Activated naive CD8-positive, alpha-beta T cell (primary cell): ENCODE results near the gene NPIPB2.
"Not testable (repeated sequence)": the region's sequence is repeated elsewhere in the genome, so short reads cannot be mapped to it uniquely, and the experiment has no call there.

Experiments used
- H3K27ac Mint-ChIP-seq: one replicate; pipeline ENCODE4 v1.8.0; 2021; ENCODE audit warnings: mixed read lengths
- H3K27me3 Mint-ChIP-seq: one replicate; pipeline ENCODE4 v1.8.0; 2021; ENCODE audit warnings: mixed read lengths
- H3K36me3 Mint-ChIP-seq: one replicate; pipeline ENCODE4 v1.8.0; 2021; ENCODE audit warnings: mixed read lengths
- H3K4me1 Mint-ChIP-seq: one replicate; pipeline ENCODE4 v1.8.0; 2021; ENCODE audit warnings: low read depth, mixed read lengths
- H3K4me3 Mint-ChIP-seq: one replicate; pipeline ENCODE4 v1.8.0; 2021; ENCODE audit warnings: mild to moderate bottlenecking, mixed read lengths
- H3K9me3 Mint-ChIP-seq: one replicate; pipeline ENCODE4 v1.8.0; 2021; ENCODE audit warnings: low read depth, mixed read lengths

NPIPB2 gene

DNA sequence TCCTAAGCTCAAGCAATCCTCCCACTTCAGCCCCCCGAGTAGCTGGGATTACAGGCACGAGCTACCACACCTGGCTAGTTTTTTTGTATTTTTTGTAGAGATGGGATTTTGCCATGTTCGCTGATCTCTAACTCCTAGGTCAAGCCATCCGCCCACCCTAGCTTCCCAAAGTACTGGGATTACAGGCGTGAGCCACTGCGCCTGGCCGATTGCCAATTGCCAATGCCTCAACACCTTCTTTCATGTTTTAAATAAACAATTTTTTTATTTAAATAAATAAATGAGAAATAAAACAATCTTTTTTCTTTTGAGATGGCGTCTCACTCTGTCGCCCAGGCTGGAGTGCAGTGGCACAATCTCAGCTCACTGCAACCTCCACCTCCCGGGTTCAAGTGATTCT lies 17.8 kb downstream of the NPIPB2 start:
- not testable (repeated sequence) for H3K27ac Mint-ChIP-seq, H3K36me3 Mint-ChIP-seq

DNA sequence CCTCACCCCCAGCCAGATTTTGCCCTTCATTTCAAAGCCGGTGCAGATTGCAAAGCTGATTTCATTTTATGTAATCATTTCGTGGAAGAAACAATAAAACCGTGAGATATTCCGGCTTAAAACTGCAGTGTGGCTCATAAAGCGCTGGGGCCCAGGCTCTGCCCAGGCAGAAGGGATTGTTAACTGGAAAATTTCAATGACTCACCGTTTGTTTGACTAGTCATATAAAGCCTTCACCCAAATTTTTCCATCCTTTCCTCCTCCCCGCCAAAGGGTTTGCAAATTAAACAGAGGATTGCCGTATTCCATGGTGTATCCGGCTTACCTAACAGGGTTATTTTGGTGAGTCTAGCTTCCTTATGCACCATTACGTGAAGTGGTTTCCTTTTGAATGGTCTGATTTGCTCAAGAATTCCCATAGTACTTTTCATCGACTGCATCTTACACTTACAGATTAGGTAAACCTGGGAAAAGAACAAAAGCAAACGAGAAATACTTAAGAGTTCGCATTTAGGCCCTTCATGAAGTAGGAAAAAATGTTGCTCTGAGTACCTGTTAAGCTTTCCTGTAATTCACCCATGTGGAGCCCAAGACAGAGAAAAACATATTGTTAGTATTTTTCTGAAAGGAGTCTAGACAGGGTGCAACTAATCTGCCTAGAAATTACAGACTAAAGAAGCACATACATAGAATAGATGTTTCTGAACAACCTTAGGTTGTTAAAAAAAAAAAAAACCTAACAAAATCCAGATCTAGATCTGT lies 25.1 kb downstream of the NPIPB2 start:
- peaks cover 5% of the 10 kb centered on the region for H3K36me3 Mint-ChIP-seq
- peaks cover 3% of the 10 kb centered on the region for H3K27me3 Mint-ChIP-seq
- peak overlapping the region; percentile 84 for H3K27ac Mint-ChIP-seq
- no peaks in the 10 kb centered on the region for H3K9me3 Mint-ChIP-seq
- H3K4me3 Mint-ChIP-seq, result peak overlapping the region; percentile 87
- peaks cover 29% of the 10 kb centered on the region for H3K4me1 Mint-ChIP-seq

More for the DNA sequence above, 17.8 kb downstream of the NPIPB2 start:
- not testable (repeated sequence) for H3K9me3 Mint-ChIP-seq, H3K27me3 Mint-ChIP-seq, H3K4me1 Mint-ChIP-seq, H3K4me3 Mint-ChIP-seq

DNA sequence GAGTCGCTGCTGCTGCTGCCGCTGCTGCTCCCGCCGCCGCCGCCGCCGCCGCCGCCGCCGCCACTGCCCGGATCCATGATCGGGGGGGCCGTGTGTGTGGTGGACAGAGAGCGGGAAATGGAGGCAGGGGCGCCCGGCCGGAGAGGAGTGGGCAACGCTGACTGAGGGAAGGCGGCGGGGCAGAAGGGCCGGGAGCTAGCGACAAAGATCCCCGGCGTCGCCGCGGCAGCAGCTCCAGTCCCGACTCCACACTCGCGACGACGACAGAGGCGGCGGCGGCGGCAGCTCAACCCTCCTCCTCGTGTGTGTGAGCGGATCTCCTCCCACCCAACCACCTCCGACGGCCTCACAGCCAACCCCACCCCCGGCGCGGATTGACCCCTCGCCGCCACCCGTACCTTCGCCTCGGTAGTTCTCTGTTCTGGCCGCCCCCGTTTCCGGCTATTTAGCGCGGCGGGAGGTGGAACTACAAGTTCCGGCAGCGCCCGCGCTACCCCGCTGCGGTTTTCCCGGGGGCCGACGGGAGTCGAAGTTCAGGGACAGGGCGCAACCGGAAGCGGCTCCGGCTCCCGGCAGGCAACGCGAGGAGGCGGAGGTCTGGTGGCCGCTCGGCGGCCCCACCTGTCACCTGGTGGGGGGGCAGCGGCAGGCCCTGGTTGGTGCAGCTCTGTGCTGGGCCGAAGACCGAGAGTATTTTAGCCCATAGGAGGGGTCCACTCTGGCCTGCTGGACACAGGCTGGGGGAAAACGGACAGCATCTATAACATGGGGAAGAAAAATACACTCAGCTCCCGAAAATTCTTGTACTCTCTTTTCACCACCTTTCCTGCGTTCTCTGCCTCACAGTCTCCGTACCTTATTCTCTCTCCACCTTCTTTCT lies 26.0 kb downstream of the NPIPB2 start, which contains the start of gene GSPT1:
GSPT1 (minus strand) TSS at position 313 of the 880 bp plus-strand sequence; CDS start at position 77, 236 bp downstream.
- H3K27me3 Mint-ChIP-seq, result peaks cover 3% of the 10 kb centered on the region

DNA sequence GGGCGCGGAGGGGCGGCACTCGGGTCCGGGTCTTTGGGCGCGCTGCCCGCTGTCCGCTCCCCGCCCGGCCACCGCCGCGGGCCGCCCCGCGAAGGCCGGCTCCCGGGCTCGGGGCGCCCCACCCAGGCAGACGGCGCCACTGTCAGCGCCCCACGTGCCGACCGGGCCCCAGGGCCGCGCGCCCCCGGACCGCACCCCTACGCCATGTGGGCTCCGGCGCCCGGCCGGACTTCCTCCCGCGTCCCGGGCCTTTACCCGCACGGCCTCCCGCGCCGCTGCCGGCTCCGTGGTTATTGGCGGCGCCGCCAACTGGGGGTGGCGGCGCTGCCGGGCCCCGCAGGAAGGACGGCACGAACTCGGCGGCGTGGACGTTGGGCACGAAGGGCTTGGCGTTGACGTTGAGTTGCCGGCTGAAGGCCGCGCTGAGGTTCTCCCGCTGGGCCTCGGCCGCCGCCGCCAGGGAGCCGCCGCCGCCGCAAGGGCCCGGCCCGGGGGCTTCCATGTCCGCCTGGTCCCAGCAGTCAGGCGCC lies 26.7 kb downstream of the NPIPB2 start:
- Mint-ChIP-seq H3K9me3 (no peaks in the 10 kb centered on the region), H3K4me3 (peak overlapping the region; percentile 95), H3K4me1 (peaks cover 40% of the 10 kb centered on the region), H3K27ac (peak overlapping the region; percentile 96), H3K27me3 (peaks cover 3% of the 10 kb centered on the region), H3K36me3 (peaks cover 5% of the 10 kb centered on the region)

More for the DNA sequence above, 26.0 kb downstream of the NPIPB2 start, which contains the start of gene GSPT1:
- Mint-ChIP-seq H3K4me1 (peaks cover 33% of the 10 kb centered on the region), H3K27ac (peak within 1 kb of the TSS; percentile 96), H3K9me3 (no peaks in the 10 kb centered on the region), H3K36me3 (peaks cover 5% of the 10 kb centered on the region), H3K4me3 (peak within 1 kb of the TSS; percentile 95)

DNA sequence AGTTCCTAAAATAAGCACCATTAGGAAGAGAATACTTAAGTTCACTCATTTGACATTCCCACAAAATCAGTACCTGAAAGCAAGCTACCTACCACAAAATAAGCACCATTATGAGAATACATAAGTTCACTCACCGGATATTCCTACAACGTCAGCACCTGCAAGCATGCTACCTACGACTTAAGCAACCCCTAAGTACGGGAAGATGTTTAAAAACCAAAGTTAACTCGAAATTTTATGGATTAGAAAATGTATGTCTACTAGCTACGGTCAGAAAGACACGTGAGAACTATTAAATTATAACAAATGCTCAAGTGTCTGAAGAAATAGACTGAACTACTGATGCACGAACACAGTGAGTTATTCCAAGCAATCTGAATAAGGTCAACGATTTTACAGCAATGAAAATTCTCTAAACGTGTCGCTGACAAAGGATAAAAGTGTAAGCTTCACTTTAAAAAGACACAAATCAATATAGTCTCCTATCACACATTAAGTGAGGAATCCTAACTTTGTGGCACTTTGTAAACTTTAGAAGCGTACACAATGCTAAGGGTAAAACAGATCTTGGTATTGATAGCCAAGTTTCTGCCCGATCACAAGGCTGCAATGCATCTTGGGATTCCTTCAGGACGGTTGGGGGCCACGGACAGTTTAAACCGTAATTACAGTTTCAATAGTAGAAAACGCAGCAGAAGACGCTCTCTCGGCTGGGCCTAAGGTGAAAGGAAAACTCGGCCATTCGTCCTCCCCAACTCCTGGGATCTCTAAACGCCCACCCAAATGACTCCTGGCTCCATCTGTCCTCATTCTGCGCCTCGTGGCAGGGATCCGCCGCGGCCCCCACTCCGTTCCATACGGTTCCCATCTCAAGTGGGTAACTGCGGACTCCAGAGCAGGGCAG lies 27.4 kb downstream of the NPIPB2 start:
- Mint-ChIP-seq H3K9me3 (no peaks in the 10 kb centered on the region), H3K4me1 (peaks cover 45% of the 10 kb centered on the region), H3K27me3 (no peaks in the 10 kb centered on the region), H3K36me3 (peaks cover 5% of the 10 kb centered on the region), H3K4me3 (peak overlapping the region; percentile 95), H3K27ac (peak overlapping the region; percentile 96)

DNA sequence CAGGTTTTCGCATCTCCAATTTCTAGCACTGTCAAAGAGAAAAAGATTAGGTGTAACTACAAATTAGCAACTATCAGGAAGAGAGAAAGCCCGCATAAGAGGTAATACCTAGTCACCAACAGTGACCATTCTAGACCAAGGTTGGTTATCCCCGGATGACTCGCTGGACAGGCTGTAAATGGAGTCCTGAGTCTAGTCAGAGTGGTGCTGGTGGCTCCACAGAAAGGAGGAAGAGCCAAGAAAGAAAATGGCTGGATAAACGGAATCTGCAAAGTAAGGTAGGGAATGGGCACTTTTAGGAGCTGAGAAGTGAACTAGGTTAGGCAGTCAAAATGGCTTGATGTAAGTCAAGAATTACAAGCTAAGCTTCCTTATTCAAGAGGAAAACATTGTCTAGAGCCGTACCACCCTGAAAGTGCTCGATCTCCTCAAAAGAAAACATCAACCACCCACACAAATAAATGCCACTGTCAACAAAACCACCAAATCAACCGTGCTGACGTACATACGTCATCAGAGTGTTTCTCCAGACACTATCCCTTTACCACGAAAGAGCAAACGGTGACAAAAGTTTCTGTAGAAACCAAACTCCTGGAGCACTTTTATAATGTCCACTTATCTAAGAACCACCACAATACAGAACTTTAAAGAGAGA lies 28.3 kb downstream of the NPIPB2 start:
- H3K36me3 Mint-ChIP-seq, result peaks cover 5% of the 10 kb centered on the region
- H3K4me1 Mint-ChIP-seq, result peaks cover 52% of the 10 kb centered on the region
- H3K27me3 Mint-ChIP-seq, result no peaks in the 10 kb centered on the region
- H3K27ac Mint-ChIP-seq, result peak overlapping the region; percentile 96
- H3K9me3 Mint-ChIP-seq, result no peaks in the 10 kb centered on the region
- H3K4me3 Mint-ChIP-seq, result peak overlapping the region; percentile 95

DNA sequence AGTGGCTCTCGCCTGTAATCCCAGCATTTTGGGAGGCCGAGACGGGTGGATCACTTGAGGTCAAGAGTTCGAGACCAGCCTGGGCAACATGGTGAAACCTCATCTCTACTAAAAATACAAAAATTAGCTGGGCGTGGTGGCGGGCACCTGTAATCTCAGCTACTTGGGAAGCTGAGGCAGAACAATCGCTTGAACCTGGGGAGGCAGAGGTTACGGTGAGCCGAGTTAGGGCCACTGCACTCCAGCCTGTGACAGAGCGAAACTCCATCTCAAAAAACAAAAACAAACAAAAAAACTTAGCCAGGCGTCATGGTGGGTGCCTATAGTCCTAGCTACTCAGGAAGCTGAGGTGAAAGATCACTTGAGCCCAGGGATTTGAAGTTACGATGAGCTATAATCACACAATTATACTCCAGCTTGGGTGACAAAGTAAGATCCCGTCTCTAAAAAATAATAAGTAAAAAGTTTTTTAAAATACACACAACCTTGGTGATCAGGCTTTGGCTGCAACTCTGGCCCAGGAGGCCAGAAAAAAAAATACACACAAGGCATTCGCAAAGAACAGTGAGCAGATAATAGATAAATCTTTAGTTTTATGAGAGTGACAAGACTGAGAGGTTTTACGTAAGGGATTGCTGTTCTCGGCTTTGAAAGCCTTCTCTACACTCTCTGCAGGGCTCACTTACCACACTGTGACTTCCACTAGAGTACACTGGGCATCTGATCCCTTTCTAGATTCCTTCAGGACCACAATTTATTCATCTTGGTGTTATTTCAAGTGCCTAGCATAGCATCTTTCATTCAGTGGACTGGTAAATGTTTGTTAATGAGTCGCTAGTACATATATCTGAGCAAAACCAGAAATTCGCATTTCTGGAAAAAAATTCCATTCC lies 31.9 kb downstream of the NPIPB2 start:
- H3K27ac Mint-ChIP-seq, result peak overlapping the region; percentile 58
- H3K4me1 Mint-ChIP-seq, result peaks cover 70% of the 10 kb centered on the region
- H3K4me3 Mint-ChIP-seq, result peak overlapping the region; percentile 67
- no peaks in the 10 kb centered on the region for H3K27me3 Mint-ChIP-seq
- H3K9me3 Mint-ChIP-seq, result no peaks in the 10 kb centered on the region
- H3K36me3 Mint-ChIP-seq, result peaks cover 5% of the 10 kb centered on the region

DNA sequence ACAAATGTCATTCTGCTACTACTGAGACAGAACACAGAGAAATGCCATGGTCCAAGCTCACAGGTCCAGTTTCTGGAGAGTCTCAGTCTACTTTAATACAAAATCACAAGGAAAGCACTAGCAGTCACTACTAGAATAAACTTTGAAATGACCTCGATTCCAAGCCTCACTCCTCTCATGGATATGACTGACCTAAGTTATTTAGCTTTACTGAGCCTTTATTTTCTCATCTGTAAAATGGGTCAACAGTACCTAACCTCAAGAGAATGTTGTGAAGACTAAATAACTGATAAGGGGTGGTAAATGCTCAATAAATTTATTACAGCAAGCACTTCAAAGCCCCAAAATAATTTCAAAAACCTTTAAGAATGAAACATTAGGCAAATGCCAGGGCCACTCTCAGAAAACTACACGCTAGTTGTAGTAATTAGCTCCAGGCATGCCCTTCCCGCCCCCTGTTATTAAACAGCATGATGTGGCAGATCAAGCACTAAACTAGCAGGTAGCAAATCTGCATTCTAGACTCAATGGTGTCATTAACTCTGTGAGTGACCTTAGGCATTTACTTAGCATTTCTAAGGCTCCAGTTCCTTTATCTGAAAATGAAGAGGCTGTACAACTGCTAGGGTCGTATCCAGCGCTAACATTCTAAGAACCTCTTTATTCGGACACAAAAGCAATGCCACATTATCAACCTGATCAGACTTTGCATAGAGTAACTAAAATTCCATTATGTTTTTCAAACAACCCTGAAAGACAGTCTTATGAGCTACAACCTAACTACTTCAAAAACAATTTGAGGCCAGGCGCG lies 34.5 kb downstream of the NPIPB2 start:
- Mint-ChIP-seq H3K36me3 (no peaks in the 10 kb centered on the region), H3K4me1 (peaks cover 64% of the 10 kb centered on the region)

DNA sequence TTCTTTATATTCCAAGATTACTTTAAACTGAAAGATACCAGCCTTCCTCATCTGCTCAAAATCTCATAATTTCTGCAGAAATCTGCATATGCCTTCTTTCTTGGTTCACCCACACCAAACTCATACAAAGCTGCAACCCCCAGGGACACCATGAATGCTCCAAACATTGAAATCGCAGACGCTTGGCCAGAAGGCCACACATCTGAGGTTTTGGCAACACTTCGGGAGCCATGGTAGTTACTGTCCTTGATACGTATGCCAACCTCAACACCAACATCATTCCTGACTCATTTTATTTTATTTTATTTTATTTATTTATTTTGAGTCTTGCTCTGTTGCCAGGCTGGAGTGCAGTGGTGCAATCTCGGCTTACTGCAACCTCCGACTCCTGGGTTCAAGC lies 37.9 kb downstream of the NPIPB2 start:
- peaks cover 64% of the 10 kb centered on the region for H3K4me1 Mint-ChIP-seq
- no peaks in the 10 kb centered on the region for H3K27me3 Mint-ChIP-seq
- H3K9me3 Mint-ChIP-seq, result no peaks in the 10 kb centered on the region
- peak overlapping the region; percentile 21 for H3K4me3 Mint-ChIP-seq
- no peaks in the 10 kb centered on the region for H3K36me3 Mint-ChIP-seq
- peak overlapping the region; percentile 50 for H3K27ac Mint-ChIP-seq

More for the DNA sequence above, 34.5 kb downstream of the NPIPB2 start:
- Mint-ChIP-seq H3K9me3 (no peaks in the 10 kb centered on the region), H3K4me3 (no peak overlapping the region), H3K27ac (no peak overlapping the region), H3K27me3 (no peaks in the 10 kb centered on the region)

DNA sequence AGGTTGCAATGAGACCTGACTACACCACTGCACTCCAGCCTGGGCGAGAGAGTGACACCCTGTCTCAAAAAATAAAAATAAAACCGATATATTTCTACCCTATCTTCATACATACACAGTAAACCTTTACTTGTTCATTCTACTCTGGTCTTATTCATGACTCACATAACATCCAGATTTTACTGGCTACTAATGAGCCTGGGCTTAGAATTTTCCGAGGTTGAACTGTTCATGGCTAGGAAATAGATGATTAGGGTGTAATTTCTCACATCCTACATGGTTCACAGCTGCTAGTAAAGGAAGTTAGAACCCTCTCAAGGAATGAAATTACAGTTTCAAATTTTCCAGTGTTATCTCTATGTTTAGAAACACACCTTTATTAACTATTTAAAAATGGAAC lies 40.8 kb downstream of the NPIPB2 start:
- Mint-ChIP-seq H3K4me1 (peaks cover 64% of the 10 kb centered on the region), H3K36me3 (no peaks in the 10 kb centered on the region), H3K27ac (peak overlapping the region; percentile 42), H3K4me3 (no peak overlapping the region), H3K27me3 (no peaks in the 10 kb centered on the region), H3K9me3 (no peaks in the 10 kb centered on the region)

DNA sequence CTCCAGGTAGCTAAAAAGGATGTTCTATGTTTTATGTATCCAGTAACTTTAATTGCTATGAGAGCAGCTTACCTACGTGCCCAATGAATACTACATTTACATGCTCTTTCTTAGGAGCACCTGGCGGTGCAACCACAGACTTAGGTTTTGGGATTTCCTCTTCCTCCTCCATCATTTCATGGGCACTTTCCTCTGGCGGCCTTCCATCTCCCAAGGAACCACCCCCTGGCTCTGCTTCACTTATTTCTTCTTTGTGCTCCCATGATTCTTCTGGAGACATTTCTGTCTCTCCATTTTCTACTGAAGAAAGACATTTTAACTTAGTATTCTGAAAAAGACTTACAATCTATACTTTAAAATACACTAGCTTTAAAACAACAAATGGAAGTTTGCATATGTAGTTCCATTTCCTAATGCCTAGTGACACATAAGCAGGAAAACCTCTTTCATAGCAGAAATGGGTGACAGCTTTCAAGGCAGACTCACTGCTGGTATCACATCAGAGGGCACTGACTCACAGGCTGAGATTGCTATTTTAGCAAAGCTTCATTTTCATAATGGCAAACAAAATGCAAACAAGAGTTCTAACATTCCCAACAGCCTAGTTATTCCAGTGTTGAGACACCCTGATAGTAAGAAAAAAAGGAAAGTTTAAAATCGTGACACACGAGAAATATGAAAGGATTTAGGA lies 45.2 kb downstream of the NPIPB2 start:
- Mint-ChIP-seq H3K27ac (peak overlapping the region; percentile 30), H3K4me3 (no peak overlapping the region), H3K27me3 (no peaks in the 10 kb centered on the region), H3K36me3 (peaks cover 3% of the 10 kb centered on the region), H3K9me3 (no peaks in the 10 kb centered on the region), H3K4me1 (peaks cover 44% of the 10 kb centered on the region)

DNA sequence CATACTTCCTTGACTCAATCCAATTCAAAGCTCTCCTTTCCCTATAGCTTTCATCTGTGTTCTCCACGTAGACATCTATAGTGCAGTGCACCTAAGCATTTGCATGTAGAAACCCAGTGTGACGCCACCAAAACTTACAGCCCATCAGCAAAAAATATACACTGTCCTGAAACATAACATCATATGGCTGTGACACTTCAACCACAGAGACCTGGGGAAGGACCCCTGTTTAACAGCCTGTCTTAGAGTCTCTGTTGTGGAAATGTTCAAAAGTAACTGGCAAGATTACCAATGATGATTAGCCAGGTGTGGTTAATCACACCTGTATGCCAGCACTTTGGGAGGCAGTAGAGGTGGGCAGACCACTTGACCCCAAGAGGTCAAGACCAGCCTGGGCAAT lies 48.3 kb downstream of the NPIPB2 start:
- Mint-ChIP-seq H3K9me3 (no peaks in the 10 kb centered on the region), H3K27me3 (no peaks in the 10 kb centered on the region), H3K27ac (no peak overlapping the region), H3K36me3 (peaks cover 3% of the 10 kb centered on the region), H3K4me3 (no peak overlapping the region), H3K4me1 (peaks cover 19% of the 10 kb centered on the region)
